K562 (cell line): ENCODE data around the gene CCPG1. TPM values are rescaled to one million over a fixed set of nuclear protein-coding genes. Genes with fewer than 3 reads are reported as not detected.

Experiments
- HNRNPLL ChIP-seq: fragments of 200-400 bp; formaldehyde crosslinking; IDR thresholded peaks from 2 replicates; pipeline ENCODE4 v1.6.1; 2017; ENCODE audit warnings: low read length, low read depth, mild to moderate bottlenecking; ENCODE audit not compliant: poor library complexity, severe bottlenecking
- KDM2B ChIP-seq: fragments of 250-450 bp; sonication (Bioruptor Pico); IDR thresholded peaks from 2 replicates; pipeline ENCODE4 v1.8.0; 2021; ENCODE audit warnings: mild to moderate bottlenecking, moderate library complexity
- MYBL2 ChIP-seq, 2 experiments: fragments of 450-650 bp in 1 of 2; sonication (generic) in 1 of 2; formaldehyde crosslinking in 1 of 2; IDR thresholded peaks; 2 replicates each; pipeline versions ENCODE4 v1.6.1 to v1.8.1; 2017 to 2022; ENCODE audit warnings: borderline replicate concordance in 1 of 2, inconsistent platforms in 1 of 2, low read depth in 1 of 2, mild to moderate bottlenecking in 1 of 2, missing genetic modification reagents in 1 of 2, moderate library complexity in 1 of 2
- MYNN ChIP-seq, 2 experiments: sonication (generic); formaldehyde crosslinking in 1 of 2; IDR thresholded peaks; 2 replicates each; pipeline versions ENCODE4 v1.5.0 to v1.6.1; 2016 to 2020; ENCODE audit warnings: antibody characterized with exemption in 1 of 2, missing genetic modification reagents in 1 of 2
- NEUROD1 ChIP-seq: fragments of 150-350 bp; IDR thresholded peaks from 2 replicates; pipeline ENCODE4 v1.6.1; 2014; ENCODE audit warnings: borderline replicate concordance, low read length, low read depth; ENCODE audit not compliant: partially characterized antibody
- SAP30 ChIP-seq: fragments of 200-600 bp; sonication (generic); IDR thresholded peaks from 2 replicates; pipeline ENCODE4 v1.6.1; 2012; ENCODE audit warnings: borderline replicate concordance, low read depth, mild to moderate bottlenecking, moderate library complexity, low read length, control low read depth, inconsistent platforms; ENCODE audit not compliant: insufficient read depth, poor library complexity, severe bottlenecking
- STAT5B ChIP-seq: fragments of 250-450 bp; sonication (Bioruptor Pico); IDR thresholded peaks from 2 replicates; pipeline ENCODE4 v1.8.0; 2021; ENCODE audit warnings: mild to moderate bottlenecking, inconsistent platforms
- TGIF2 ChIP-seq: sonication (generic); formaldehyde crosslinking; IDR thresholded peaks from 2 replicates; pipeline ENCODE4 v1.8.1; 2022; ENCODE audit warnings: mild to moderate bottlenecking, missing genetic modification reagents, moderate library complexity
- TOE1 ChIP-seq, 2 experiments: fragments of 450-650 bp in 1 of 2; sonication (generic) in 1 of 2; formaldehyde crosslinking in 1 of 2; IDR thresholded peaks; 2 replicates each; pipeline versions ENCODE4 v1.7.1 to v1.8.0; 2016 to 2022; ENCODE audit warnings: borderline replicate concordance in 2 of 2, mild to moderate bottlenecking in 2 of 2, antibody characterized with exemption in 1 of 2, inconsistent platforms in 1 of 2, low read depth in 1 of 2, missing genetic modification reagents in 1 of 2, moderate library complexity in 1 of 2
- polyA plus RNA-seq, 8 experiments: library from polyadenylated mRNA; depleted of rRNA in 4 of 8; stranded (reverse) in 5 of 8; unstranded in 3 of 8; fragments of >200 nt; fragmentation: Nextera tagmentation in 2 of 8; fragmentation: Illumina TruSeq in 1 of 8; extraction: Ambion mirVana in 2 of 8; extraction: Trizol in 1 of 8; gene quantifications; 2 replicates each; pipeline versions ENCODE4 v1.2.1 to v1.2.3, GENCODE V29; 2011 to 2014; ENCODE audit warnings: inconsistent platforms in 1 of 8, missing spikeins in 1 of 8
- total RNA-seq, 7 experiments: library from RNA; depleted of rRNA in 6 of 7; stranded (reverse); fragments of >200 nt in 6 of 7; fragmentation: Illumina TruSeq in 2 of 7; extraction: Trizol in 2 of 7; gene quantifications; 2 replicates each; pipeline versions ENCODE4 v1.2.1 to v1.2.3, GENCODE V29; 2011 to 2021; ENCODE audit warnings: low replicate concordance in 1 of 7
- TF ChIP-seq, protein P1 (sequence below), 2 experiments: fragments of 450-650 bp; IDR thresholded peaks; 2 replicates each; pipeline ENCODE4 v1.6.1; 2018; ENCODE audit warnings: mild to moderate bottlenecking in 2 of 2, low read depth in 1 of 2; ENCODE audit not compliant: partially characterized antibody in 2 of 2
- TF ChIP-seq, protein P2 (sequence below): sonication (generic); formaldehyde crosslinking; IDR thresholded peaks from 2 replicates; pipeline ENCODE4 v1.8.1; 2023; ENCODE audit warnings: mild to moderate bottlenecking, missing genetic modification reagents, moderate library complexity
- TF ChIP-seq, protein P3 (sequence below): fragments of 450-650 bp; IDR thresholded peaks from 2 replicates; pipeline ENCODE4 v1.6.1; 2016; ENCODE audit warnings: antibody characterized with exemption
- TF ChIP-seq, protein P4 (sequence below): fragments of 450-650 bp; IDR thresholded peaks from 2 replicates; pipeline ENCODE4 v1.6.1; 2016; ENCODE audit warnings: mild to moderate bottlenecking

CCPG1 gene
- total and polyA plus RNA-seq, 9 of the 15 experiments (the other 6 are each of a cell fraction or from before 2014, with no cell fraction given) = 33.0 to 54.9 (median 41.1) TPM

DNA sequence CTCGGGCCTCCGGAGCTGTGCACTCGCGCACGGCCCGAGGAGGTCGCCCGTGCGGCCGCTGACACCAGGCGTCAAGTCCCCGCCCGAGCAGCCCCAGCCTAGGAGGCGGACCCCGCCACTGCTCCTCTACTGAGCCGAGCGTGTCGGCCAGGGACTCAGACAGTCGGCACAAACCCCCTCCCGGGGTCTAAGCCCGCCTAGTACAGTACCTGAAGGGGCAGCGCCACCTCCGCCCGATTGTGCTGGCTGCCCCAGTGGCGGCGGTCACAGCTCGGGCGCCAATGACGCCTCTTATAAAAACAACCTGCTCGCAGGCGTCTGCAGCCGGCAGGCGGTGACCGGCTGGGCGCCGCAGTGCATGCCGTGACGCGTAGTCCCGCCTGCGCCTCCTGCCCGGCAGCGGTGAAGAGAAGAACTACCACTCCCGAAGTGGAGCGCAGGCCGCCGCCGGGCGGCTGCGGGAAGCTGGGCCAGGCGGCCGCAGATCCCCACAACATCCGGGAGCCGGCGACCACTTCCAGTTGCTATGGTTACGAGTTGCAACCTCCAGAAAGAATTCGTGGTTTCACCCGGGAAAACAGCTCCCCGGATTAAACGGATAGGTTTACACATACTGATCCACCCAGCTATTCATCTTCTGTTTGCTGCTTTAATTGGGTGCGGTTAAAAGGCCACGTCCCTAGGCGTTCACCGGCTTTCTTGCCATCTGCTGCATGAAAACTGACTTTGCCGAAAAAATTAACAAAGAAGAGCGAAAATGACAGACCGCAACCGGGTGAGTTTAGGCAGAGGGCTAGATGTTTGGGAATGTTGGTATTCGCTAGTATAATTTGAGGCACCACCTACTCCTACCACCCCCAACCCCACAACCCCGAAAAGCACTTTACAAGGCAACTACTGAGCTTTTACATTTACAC lies at the start of gene CCPG1, which contains the start of gene PIERCE2 (continued):
- TF ChIP-seq TOE1 (IDR thresholded peaks at IDR 0.05; ENCODE audit: borderline replicate concordance) (peak; percentile 64; the same call in 1 of the 2 replicates), TOE1 (CRISPR knock-in tag; IDR thresholded peaks at IDR 0.05; ENCODE audit: borderline replicate concordance, low read depth) (0 out of 2 replicates have a peak, but pooled peaks have one; percentile 44), NEUROD1 (peak; percentile 36), KDM2B (0 out of 2 replicates have a peak, but pooled peaks have one; percentile 60), STAT5B (CRISPR knock-in tag) (no peak), TGIF2 (CRISPR knock-in tag) (no peak), HNRNPLL (peak; percentile 80), SAP30 (peak; percentile 60), MYBL2 (IDR thresholded peaks at IDR 0.05; ENCODE audit: low read depth) (no peak), MYBL2 (CRISPR knock-in tag; IDR thresholded peaks at IDR 0.05; ENCODE audit: borderline replicate concordance) (no peak), MYNN (IDR thresholded peaks at IDR 0.05) (peak; percentile 53; the same call in 1 of the 2 replicates), MYNN (CRISPR knock-in tag; IDR thresholded peaks at IDR 0.05) (no peak)
- TF ChIP-seq, protein P1, sequence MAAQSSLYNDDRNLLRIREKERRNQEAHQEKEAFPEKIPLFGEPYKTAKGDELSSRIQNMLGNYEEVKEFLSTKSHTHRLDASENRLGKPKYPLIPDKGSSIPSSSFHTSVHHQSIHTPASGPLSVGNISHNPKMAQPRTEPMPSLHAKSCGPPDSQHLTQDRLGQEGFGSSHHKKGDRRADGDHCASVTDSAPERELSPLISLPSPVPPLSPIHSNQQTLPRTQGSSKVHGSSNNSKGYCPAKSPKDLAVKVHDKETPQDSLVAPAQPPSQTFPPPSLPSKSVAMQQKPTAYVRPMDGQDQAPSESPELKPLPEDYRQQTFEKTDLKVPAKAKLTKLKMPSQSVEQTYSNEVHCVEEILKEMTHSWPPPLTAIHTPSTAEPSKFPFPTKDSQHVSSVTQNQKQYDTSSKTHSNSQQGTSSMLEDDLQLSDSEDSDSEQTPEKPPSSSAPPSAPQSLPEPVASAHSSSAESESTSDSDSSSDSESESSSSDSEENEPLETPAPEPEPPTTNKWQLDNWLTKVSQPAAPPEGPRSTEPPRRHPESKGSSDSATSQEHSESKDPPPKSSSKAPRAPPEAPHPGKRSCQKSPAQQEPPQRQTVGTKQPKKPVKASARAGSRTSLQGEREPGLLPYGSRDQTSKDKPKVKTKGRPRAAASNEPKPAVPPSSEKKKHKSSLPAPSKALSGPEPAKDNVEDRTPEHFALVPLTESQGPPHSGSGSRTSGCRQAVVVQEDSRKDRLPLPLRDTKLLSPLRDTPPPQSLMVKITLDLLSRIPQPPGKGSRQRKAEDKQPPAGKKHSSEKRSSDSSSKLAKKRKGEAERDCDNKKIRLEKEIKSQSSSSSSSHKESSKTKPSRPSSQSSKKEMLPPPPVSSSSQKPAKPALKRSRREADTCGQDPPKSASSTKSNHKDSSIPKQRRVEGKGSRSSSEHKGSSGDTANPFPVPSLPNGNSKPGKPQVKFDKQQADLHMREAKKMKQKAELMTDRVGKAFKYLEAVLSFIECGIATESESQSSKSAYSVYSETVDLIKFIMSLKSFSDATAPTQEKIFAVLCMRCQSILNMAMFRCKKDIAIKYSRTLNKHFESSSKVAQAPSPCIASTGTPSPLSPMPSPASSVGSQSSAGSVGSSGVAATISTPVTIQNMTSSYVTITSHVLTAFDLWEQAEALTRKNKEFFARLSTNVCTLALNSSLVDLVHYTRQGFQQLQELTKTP (IDR thresholded peaks at IDR 0.05; ENCODE audit: low read depth in 1 of 2, partially characterized antibody in 2 of 2) = peak in 1 of 2 experiments; percentile 94
- TF ChIP-seq, protein P2, sequence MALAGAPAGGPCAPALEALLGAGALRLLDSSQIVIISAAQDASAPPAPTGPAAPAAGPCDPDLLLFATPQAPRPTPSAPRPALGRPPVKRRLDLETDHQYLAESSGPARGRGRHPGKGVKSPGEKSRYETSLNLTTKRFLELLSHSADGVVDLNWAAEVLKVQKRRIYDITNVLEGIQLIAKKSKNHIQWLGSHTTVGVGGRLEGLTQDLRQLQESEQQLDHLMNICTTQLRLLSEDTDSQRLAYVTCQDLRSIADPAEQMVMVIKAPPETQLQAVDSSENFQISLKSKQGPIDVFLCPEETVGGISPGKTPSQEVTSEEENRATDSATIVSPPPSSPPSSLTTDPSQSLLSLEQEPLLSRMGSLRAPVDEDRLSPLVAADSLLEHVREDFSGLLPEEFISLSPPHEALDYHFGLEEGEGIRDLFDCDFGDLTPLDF (CRISPR knock-in tag) = peak; percentile 83
- TF ChIP-seq, protein P3, sequence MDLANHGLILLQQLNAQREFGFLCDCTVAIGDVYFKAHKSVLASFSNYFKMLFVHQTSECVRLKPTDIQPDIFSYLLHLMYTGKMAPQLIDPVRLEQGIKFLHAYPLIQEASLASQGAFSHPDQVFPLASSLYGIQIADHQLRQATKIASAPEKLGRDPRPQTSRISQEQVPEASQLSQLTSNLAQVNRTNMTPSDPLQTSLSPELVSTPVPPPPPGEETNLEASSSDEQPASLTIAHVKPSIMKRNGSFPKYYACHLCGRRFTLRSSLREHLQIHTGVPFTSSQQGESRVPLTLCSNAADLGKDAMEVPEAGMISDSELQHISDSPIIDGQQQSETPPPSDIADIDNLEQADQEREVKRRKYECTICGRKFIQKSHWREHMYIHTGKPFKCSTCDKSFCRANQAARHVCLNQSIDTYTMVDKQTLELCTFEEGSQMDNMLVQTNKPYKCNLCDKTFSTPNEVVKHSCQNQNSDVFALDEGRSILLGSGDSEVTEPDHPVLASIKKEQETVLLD = 0 out of 2 replicates have a peak, but pooled peaks have one; percentile 9
- TF ChIP-seq, protein P4, sequence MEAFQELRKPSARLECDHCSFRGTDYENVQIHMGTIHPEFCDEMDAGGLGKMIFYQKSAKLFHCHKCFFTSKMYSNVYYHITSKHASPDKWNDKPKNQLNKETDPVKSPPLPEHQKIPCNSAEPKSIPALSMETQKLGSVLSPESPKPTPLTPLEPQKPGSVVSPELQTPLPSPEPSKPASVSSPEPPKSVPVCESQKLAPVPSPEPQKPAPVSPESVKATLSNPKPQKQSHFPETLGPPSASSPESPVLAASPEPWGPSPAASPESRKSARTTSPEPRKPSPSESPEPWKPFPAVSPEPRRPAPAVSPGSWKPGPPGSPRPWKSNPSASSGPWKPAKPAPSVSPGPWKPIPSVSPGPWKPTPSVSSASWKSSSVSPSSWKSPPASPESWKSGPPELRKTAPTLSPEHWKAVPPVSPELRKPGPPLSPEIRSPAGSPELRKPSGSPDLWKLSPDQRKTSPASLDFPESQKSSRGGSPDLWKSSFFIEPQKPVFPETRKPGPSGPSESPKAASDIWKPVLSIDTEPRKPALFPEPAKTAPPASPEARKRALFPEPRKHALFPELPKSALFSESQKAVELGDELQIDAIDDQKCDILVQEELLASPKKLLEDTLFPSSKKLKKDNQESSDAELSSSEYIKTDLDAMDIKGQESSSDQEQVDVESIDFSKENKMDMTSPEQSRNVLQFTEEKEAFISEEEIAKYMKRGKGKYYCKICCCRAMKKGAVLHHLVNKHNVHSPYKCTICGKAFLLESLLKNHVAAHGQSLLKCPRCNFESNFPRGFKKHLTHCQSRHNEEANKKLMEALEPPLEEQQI = peak; percentile 66; the same call in 1 of the 2 replicates
